ENCODE results near the gene SLC24A3. TPM values are rescaled to one million over a fixed set of nuclear protein-coding genes. Genes with fewer than 3 reads are reported as not detected.

SLC24A3 gene
- total RNA-seq, 3 donors from 2014 or later = 4.9 to 12.3 (median 5.9) TPM

GRCh38 chr20:19284400-19285178 lies 72.1 kb downstream of the SLC24A3 start:
- TF ChIP-seq POLR2AphosphoS5 (IDR thresholded peaks at IDR 0.05) (no peak), POLR2A (IDR thresholded peaks at IDR 0.05) (no peak)
- TF ChIP-seq, protein P1, sequence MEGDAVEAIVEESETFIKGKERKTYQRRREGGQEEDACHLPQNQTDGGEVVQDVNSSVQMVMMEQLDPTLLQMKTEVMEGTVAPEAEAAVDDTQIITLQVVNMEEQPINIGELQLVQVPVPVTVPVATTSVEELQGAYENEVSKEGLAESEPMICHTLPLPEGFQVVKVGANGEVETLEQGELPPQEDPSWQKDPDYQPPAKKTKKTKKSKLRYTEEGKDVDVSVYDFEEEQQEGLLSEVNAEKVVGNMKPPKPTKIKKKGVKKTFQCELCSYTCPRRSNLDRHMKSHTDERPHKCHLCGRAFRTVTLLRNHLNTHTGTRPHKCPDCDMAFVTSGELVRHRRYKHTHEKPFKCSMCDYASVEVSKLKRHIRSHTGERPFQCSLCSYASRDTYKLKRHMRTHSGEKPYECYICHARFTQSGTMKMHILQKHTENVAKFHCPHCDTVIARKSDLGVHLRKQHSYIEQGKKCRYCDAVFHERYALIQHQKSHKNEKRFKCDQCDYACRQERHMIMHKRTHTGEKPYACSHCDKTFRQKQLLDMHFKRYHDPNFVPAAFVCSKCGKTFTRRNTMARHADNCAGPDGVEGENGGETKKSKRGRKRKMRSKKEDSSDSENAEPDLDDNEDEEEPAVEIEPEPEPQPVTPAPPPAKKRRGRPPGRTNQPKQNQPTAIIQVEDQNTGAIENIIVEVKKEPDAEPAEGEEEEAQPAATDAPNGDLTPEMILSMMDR (IDR thresholded peaks at IDR 0.05) = no peak
- Histone ChIP-seq H3K36me3 (no peaks in the 10 kb centered on the region), H3K27me3 (no peaks in the 10 kb centered on the region), H3K4me3 (no peak overlapping the region), H3K4me1 (no peaks in the 10 kb centered on the region), H3K9me3 (no peaks in the 10 kb centered on the region), H3K27ac (peak overlapping the region in 1 of 2 donors; percentile 55)
- no peak for DNase-seq (ENCODE audit: low spot score in 2 of 2)
- intact Hi-C loops (cut with DNase I; ENCODE audit: low total_unique reads) = no loop called here

- no peak overlapping the region for H3K4me3 ChIP-seq
- H3K9me3 ChIP-seq = no peaks in the 10 kb centered on the region
- no peaks in the 10 kb centered on the region for H3K27me3 ChIP-seq
- TF ChIP-seq POLR2AphosphoS5 (IDR thresholded peaks at IDR 0.05) (no peak), POLR2A (IDR thresholded peaks at IDR 0.05) (no peak)
- TF ChIP-seq, protein P1 (IDR thresholded peaks at IDR 0.05) = no peak
- DNase-seq (ENCODE audit: low spot score in 2 of 2) = no peak
- H3K4me1 ChIP-seq = no peaks in the 10 kb centered on the region
- H3K27ac ChIP-seq = no peak overlapping the region
- intact Hi-C loops (cut with DNase I; ENCODE audit: low total_unique reads) = no loop called here
- no peaks in the 10 kb centered on the region for H3K36me3 ChIP-seq
Measured at GRCh38 chr20:19285436-19285835, 73.0 kb downstream of the SLC24A3 start.

- TF ChIP-seq, protein P1 (IDR thresholded peaks at IDR 0.05) = no peak
- TF ChIP-seq POLR2A (IDR thresholded peaks at IDR 0.05) = no peak
- intact Hi-C loops (cut with DNase I; ENCODE audit: low total_unique reads) = no loop called here
- H3K4me1 ChIP-seq = no peaks in the 10 kb centered on the region
- no peaks in the 10 kb centered on the region for H3K27me3 ChIP-seq
- no peaks in the 10 kb centered on the region for H3K36me3 ChIP-seq
- no peak overlapping the region for H3K27ac ChIP-seq
- no peak for DNase-seq (ENCODE audit: low spot score in 2 of 2)
- H3K4me3 ChIP-seq = no peak overlapping the region
- no peaks in the 10 kb centered on the region for H3K9me3 ChIP-seq
Measured at GRCh38 chr20:19288061-19288460, 75.6 kb downstream of the SLC24A3 start.

GRCh38 chr20:19288636-19289035 lies 76.2 kb downstream of the SLC24A3 start:
- intact Hi-C loops (cut with DNase I; ENCODE audit: low total_unique reads) = no loop called here
- no peak for TF ChIP-seq POLR2A (IDR thresholded peaks at IDR 0.05)
- no peak for TF ChIP-seq POLR2AphosphoS5 (IDR thresholded peaks at IDR 0.05)
- TF ChIP-seq, protein P1 (IDR thresholded peaks at IDR 0.05) = no peak
- Histone ChIP-seq H3K9me3 (no peaks in the 10 kb centered on the region), H3K27ac (no peak overlapping the region), H3K27me3 (no peaks in the 10 kb centered on the region), H3K4me3 (no peak overlapping the region), H3K36me3 (no peaks in the 10 kb centered on the region), H3K4me1 (no peaks in the 10 kb centered on the region)
- no peak for DNase-seq (ENCODE audit: low spot score in 2 of 2)

DNA sequence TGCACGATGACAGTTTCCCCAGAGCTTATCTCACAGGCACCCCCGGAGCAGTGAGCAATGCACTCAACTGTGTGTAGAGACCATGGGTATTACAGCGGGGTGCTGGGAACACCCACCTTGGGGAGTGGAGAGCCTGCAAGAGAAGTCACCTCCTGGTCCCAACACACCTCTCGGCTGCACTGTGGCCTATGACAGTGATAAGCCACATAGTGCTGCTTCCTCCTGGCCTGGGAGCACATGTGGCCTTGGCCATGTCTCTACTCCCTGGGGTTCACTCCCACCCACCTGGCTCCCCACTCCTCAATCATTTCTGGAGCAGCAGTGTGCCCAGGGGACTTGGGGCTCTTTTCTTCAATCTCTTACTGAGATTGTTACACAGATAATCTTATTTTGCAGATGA lies 77.0 kb downstream of the SLC24A3 start:
- no peak for TF ChIP-seq POLR2A (IDR thresholded peaks at IDR 0.05)
- TF ChIP-seq POLR2AphosphoS5 (IDR thresholded peaks at IDR 0.05) = no peak
- TF ChIP-seq, protein P1 (IDR thresholded peaks at IDR 0.05) = no peak
- Histone ChIP-seq H3K9me3 (no peaks in the 10 kb centered on the region), H3K27ac (no peak overlapping the region), H3K4me3 (no peak overlapping the region), H3K36me3 (no peaks in the 10 kb centered on the region), H3K4me1 (no peaks in the 10 kb centered on the region), H3K27me3 (no peaks in the 10 kb centered on the region)
- intact Hi-C loops (cut with DNase I; ENCODE audit: low total_unique reads) = no loop called here
- no peak for DNase-seq (ENCODE audit: low spot score in 2 of 2)

Measured in breast epithelium (tissue), 4 donors.